ENCODE results near the gene SENP2. TPM values are rescaled to one million over a fixed set of nuclear protein-coding genes. Genes with fewer than 3 reads are reported as not detected.

Gene SENP2
- total RNA-seq, 1 donor from 2014 or later: 41.9 TPM

DNA sequence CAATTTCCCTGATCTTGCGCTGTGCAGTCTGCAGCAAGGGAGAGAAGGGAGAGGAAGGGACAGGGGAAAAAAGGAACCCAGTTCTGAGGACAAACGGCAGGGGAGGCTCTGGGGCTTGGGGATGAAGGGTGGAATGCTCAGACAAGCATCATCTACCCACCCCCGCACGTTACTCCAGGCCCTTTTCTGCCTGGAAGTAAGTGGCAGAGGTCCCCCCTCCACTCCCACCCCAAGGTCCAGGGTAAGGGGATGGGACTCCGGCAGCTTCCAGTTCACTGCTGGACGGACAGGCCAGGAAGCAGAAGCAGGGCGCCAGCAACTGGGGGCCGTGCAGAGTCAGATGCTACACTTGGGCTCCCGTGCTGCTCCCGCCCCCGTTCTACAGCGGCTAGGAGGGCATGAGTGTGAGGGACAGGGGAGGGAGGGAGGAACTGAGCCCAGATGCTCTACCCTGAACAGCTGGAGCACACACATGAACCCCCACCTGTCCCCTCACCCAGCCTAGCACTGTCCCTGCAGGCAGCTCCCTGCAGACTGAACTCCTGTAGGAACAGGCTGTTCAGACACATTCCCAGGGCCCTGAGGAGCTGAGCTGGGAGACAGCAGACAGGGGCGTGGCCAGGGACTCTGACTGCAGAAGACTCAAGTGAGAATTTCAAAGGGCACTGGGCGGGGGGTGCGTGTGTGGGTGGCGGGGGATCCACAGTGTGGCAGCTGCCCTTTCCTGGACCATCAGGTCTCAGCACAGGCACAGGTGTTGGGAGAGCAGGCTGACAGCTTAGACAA is 59.7 kb downstream of the SENP2 start:
- intact Hi-C loops (cut with micrococcal nuclease): no loop called here
- peaks cover 8% of the 10 kb centered on the region for H3K27me3 Mint-ChIP-seq
- no peak overlapping the region for H3K27ac Mint-ChIP-seq
- H3K4me3 Mint-ChIP-seq: no peak overlapping the region
- H3K9me3 Mint-ChIP-seq: no peaks in the 10 kb centered on the region
- no peaks in the 10 kb centered on the region for H3K36me3 Mint-ChIP-seq (ENCODE audit: low read depth)
- DNase-seq: no peak
- no peaks in the 10 kb centered on the region for H3K4me1 Mint-ChIP-seq

DNA sequence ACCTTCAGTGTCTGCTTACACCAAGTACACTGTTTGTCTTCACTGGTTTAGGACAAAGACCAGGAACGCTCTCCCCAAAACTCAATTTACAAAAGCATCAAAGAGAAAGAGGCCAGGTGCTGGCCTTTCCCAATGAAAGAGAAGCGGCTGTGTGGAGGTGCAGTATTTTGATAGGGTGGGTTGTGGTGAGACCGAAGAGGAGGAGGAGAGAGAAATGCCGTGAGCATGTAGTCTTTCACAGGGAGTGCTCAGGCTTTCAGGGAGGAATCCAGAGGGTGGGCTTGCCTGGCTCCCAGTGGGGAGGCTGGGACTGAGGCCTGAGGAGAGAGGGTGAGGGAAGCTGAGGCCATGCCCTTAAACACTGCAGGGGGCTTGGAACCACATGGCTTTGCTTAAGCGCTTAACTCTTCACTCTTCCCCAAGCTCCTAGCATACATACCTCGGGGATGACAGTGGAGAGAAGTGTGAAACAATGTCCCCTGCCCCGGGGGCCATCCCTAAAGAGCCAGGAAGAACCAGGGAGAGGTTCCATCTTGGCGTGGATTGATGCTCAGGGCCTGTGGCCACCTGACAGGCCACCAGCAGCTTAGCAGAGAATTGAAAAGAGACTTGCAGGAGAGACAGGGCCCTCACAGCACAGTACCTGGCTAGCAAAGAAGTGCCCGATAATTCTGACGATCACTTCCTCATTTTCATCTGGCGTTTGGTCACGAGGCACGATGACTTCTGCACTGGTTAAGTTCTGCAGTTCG is 60.5 kb downstream of the SENP2 start:
- intact Hi-C loops (cut with micrococcal nuclease): no loop called here
- peaks cover 8% of the 10 kb centered on the region for H3K27me3 Mint-ChIP-seq
- H3K4me3 Mint-ChIP-seq: no peak overlapping the region
- H3K4me1 Mint-ChIP-seq: no peaks in the 10 kb centered on the region
- DNase-seq: no peak
- no peaks in the 10 kb centered on the region for H3K9me3 Mint-ChIP-seq
- H3K27ac Mint-ChIP-seq: no peak overlapping the region
- H3K36me3 Mint-ChIP-seq (ENCODE audit: low read depth): no peaks in the 10 kb centered on the region

GRCh38 chr3:185647134-185647879 is 61.2 kb downstream of the SENP2 start:
- Mint-ChIP-seq H3K36me3 (ENCODE audit: low read depth) (no peaks in the 10 kb centered on the region), H3K27ac (no peak overlapping the region), H3K4me3 (no peak overlapping the region), H3K9me3 (no peaks in the 10 kb centered on the region), H3K4me1 (no peaks in the 10 kb centered on the region), H3K27me3 (peaks cover 10% of the 10 kb centered on the region)
- no peak for DNase-seq
- intact Hi-C loops (cut with micrococcal nuclease): no loop called here

- Mint-ChIP-seq H3K9me3 (no peaks in the 10 kb centered on the region), H3K27ac (no peak overlapping the region), H3K4me3 (no peak overlapping the region), H3K4me1 (no peaks in the 10 kb centered on the region), H3K36me3 (ENCODE audit: low read depth) (no peaks in the 10 kb centered on the region), H3K27me3 (peaks cover 10% of the 10 kb centered on the region)
- no peak for DNase-seq
- intact Hi-C loops (cut with micrococcal nuclease): no loop called here
These were observed 61.8 kb downstream of the SENP2 start for GRCh38 chr3:185647880-185648210.

- Mint-ChIP-seq H3K4me3 (no peak overlapping the region), H3K9me3 (no peaks in the 10 kb centered on the region), H3K4me1 (no peaks in the 10 kb centered on the region), H3K36me3 (ENCODE audit: low read depth) (no peaks in the 10 kb centered on the region), H3K27me3 (peaks cover 10% of the 10 kb centered on the region), H3K27ac (no peak overlapping the region)
- no peak for DNase-seq
- intact Hi-C loops (cut with micrococcal nuclease): no loop called here
These were observed 62.3 kb downstream of the SENP2 start for GRCh38 chr3:185648396-185648795.

GRCh38 chr3:185649414-185649813 is 63.3 kb downstream of the SENP2 start:
- intact Hi-C loops (cut with micrococcal nuclease): no loop called here
- peaks cover 8% of the 10 kb centered on the region for H3K27me3 Mint-ChIP-seq
- H3K9me3 Mint-ChIP-seq: no peaks in the 10 kb centered on the region
- no peak for DNase-seq
- no peak overlapping the region for H3K27ac Mint-ChIP-seq
- no peak overlapping the region for H3K4me3 Mint-ChIP-seq
- H3K36me3 Mint-ChIP-seq (ENCODE audit: low read depth): no peaks in the 10 kb centered on the region
- no peaks in the 10 kb centered on the region for H3K4me1 Mint-ChIP-seq

DNA sequence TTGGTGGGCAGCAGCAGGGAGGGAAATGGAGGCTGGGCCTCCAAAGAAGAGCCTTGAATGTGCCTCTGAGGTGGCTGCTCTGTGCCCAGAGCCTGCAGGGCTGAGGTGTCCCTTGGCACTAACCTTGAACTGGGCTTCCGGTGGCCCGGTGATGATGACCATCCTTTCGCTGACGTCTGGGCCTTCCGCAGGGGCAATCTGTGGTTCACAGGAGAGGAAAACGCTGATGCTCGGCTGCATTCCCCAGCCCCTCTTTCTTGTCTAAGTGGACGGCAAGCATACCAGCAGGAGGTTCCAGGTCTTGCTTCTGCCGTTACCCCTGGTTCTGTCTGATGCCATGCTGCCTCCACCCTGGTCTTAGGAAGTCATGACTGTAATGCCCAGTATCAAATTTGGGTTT is 65.9 kb downstream of the SENP2 start:
- Mint-ChIP-seq H3K36me3 (ENCODE audit: low read depth) (no peaks in the 10 kb centered on the region), H3K9me3 (no peaks in the 10 kb centered on the region), H3K4me3 (no peak overlapping the region), H3K27ac (no peak overlapping the region), H3K4me1 (no peaks in the 10 kb centered on the region), H3K27me3 (peaks cover 3% of the 10 kb centered on the region)
- intact Hi-C loops (cut with micrococcal nuclease): no loop called here
- no peak for DNase-seq

- Mint-ChIP-seq H3K9me3 (no peaks in the 10 kb centered on the region), H3K4me3 (no peak overlapping the region), H3K36me3 (ENCODE audit: low read depth) (no peaks in the 10 kb centered on the region), H3K4me1 (no peaks in the 10 kb centered on the region), H3K27ac (no peak overlapping the region), H3K27me3 (peaks cover 2% of the 10 kb centered on the region)
- intact Hi-C loops (cut with micrococcal nuclease): no loop called here
- DNase-seq: no peak
These were observed 68.1 kb downstream of the SENP2 start for GRCh38 chr3:185653949-185654757.

DNA sequence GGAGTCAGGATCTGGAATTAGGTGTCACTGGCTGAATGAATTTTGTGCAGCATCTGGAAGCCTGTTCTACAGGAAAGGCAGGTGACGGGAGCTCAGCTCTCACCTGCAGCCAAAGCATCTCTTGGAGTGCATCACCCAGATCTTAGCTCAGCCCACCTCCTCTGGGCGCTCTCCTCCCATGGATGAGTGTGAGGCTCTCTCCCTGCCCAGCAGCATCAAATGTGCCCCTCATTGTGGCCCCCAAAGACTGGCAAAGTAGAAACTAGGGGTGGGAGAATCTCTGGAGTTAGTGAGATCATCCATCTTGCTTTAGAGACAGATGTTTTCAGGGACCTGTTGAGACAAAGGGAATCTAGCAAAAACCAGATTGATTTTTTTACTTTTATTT is 68.7 kb downstream of the SENP2 start:
- no peak for DNase-seq
- no peaks in the 10 kb centered on the region for H3K36me3 Mint-ChIP-seq (ENCODE audit: low read depth)
- H3K9me3 Mint-ChIP-seq: no peaks in the 10 kb centered on the region
- intact Hi-C loops (cut with micrococcal nuclease): no loop called here
- no peak overlapping the region for H3K27ac Mint-ChIP-seq
- no peak overlapping the region for H3K4me3 Mint-ChIP-seq
- H3K4me1 Mint-ChIP-seq: no peaks in the 10 kb centered on the region
- peaks cover 2% of the 10 kb centered on the region for H3K27me3 Mint-ChIP-seq

- H3K27me3 Mint-ChIP-seq: peaks cover 2% of the 10 kb centered on the region
- H3K4me1 Mint-ChIP-seq: no peaks in the 10 kb centered on the region
- no peaks in the 10 kb centered on the region for H3K36me3 Mint-ChIP-seq (ENCODE audit: low read depth)
- no peak for DNase-seq
- intact Hi-C loops (cut with micrococcal nuclease): no loop called here
- H3K9me3 Mint-ChIP-seq: no peaks in the 10 kb centered on the region
- H3K4me3 Mint-ChIP-seq: no peak overlapping the region
- H3K27ac Mint-ChIP-seq: no peak overlapping the region
These were observed 69.6 kb downstream of the SENP2 start for GRCh38 chr3:185655426-185656320.

DNA sequence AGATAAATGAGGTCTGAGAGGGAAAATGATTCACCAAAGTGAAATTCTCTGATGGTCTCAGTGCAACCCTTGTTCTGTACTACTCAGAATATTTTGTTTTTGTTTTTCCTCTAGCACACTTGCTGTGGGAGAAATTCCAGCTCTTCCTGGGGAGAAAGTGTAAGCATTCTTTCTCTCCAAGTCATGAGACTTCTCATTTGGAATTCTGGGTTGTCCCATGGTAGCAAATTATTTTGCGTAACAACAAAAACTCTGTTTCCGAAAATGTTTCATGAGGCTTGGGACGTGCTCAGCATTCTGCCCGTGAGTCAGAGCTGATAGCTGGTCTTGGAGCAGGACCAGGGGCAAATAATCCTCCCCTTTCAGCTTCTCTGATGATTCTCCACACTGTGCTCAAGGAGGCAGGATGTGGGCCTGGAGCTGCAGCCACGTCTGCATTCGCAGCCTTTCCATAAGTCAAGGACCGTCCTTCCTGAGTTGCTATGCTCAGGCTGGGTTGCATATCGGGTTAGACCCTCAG is 70.3 kb downstream of the SENP2 start:
- intact Hi-C loops (cut with micrococcal nuclease): no loop called here
- Mint-ChIP-seq H3K27me3 (peaks cover 2% of the 10 kb centered on the region), H3K4me1 (no peaks in the 10 kb centered on the region), H3K36me3 (ENCODE audit: low read depth) (no peaks in the 10 kb centered on the region), H3K9me3 (no peaks in the 10 kb centered on the region), H3K27ac (no peak overlapping the region), H3K4me3 (no peak overlapping the region)
- DNase-seq: no peak

DNA sequence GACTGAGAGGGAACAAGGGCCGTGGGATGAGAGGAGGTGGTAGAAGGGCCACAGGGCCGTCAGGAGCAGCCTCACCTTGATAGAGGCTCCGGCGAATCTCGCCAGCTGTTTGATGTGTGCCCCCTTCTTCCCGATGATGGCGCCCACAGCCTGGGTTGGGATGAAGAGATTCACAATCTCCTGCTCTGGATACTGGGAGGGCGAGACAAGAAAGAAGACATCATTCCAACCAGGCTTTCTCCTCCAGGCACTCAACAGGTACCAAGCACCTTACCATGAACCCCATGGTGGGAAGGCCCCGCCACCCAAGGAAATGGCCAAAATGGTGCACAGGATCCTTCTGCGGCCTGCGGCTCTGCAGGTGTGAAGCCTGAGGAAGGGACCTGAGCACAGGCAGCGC is 71.1 kb downstream of the SENP2 start:
- Mint-ChIP-seq H3K4me3 (no peak overlapping the region), H3K36me3 (ENCODE audit: low read depth) (no peaks in the 10 kb centered on the region), H3K27me3 (peaks cover 4% of the 10 kb centered on the region), H3K4me1 (no peaks in the 10 kb centered on the region), H3K9me3 (no peaks in the 10 kb centered on the region), H3K27ac (no peak overlapping the region)
- intact Hi-C loops (cut with micrococcal nuclease): no loop called here
- DNase-seq: no peak

Measured in activated CD4-positive, alpha-beta T cell treated with anti-CD3 and anti-CD28 coated beads, Interleukin-2, amount 10 ng/mL, durations not matched to agents 24 days and 14 days (primary cell).